HCT116 (cell line): ENCODE measurements around the gene LAMB4. TPM values are rescaled to one million over a fixed set of nuclear protein-coding genes. Genes with fewer than 3 reads are reported as not detected.

Experiments used
- ATAC-seq: fragments of 200-7000 bp; cut with Tn5 transposase; 2 replicates; pipeline ENCODE4 v1.9.1; 2020; ENCODE audit warnings: mild to moderate bottlenecking, moderate library complexity
- BruUV-seq: library from RNA; stranded (reverse); fragments of 400-500 nt; replicated peaks from 2 replicates; lab custom pipeline; 2021; lab: Mats Ljungman, UMichigan
- CTCF ChIA-PET: fragments of 300-600 bp; sonication (Branson Sonifier 250); formaldehyde crosslinking; loops from one replicate; lab custom pipeline; 2021; ENCODE audit warnings: antibody characterized with exemption; lab: Charles Lee
- POLR2A ChIA-PET: fragments of 300-600, 350-600 bp; sonication (Branson Sonifier 250); formaldehyde crosslinking; loops from one replicate; lab custom pipeline; 2021; ENCODE audit warnings: antibody characterized with exemption; lab: Charles Lee
- RAD21 ChIA-PET, 2 experiments: fragments of 300-600 bp; sonication (Branson Sonifier 250); formaldehyde crosslinking; loops; one replicate each; lab custom pipeline; 2023; ENCODE audit warnings: low total read pairs in 2 of 2; ENCODE audit not compliant: uncharacterized antibody in 2 of 2, unreplicated experiment in 2 of 2, low non-redundant PET in 1 of 2; lab: Charles Lee
- DNase-seq: peaks from one replicate; pipeline ENCODE4 v3.0.0-alpha.2; 2010; ENCODE audit warnings: low read depth, low spot score
- H2AFZ ChIP-seq: fragments of 200-600 bp; shearing (Covaris generic), sonication (generic); 2 replicates; pipeline ENCODE4 v1.6.1; 2017; ENCODE audit warnings: low read depth, mixed run types, mixed read lengths, antibody characterized with exemption, low read length; ENCODE audit not compliant: poor library complexity, severe bottlenecking
- H3K27ac ChIP-seq: 2 replicates; pipeline ENCODE4 v1.5.1; 2012; ENCODE audit warnings: low read depth, low read length
- H3K27me3 ChIP-seq: fragments of 200-600 bp; sonication (generic); 2 replicates; pipeline ENCODE4 v1.6.1; 2016; ENCODE audit warnings: mixed run types, low read length, mixed read lengths; ENCODE audit not compliant: insufficient read depth
- H3K36me3 ChIP-seq, 2 experiments: fragments of 200-500 bp in 1 of 2; fragments of 200-600 bp in 1 of 2; sonication (Bioruptor generic) in 1 of 2; sonication (generic) in 1 of 2; 2 replicates each; pipeline versions ENCODE4 v1.5.1 to v1.6.1; 2014 to 2016; ENCODE audit warnings: low read length in 2 of 2, inconsistent platforms in 1 of 2, mixed read lengths in 1 of 2, mixed run types in 1 of 2; ENCODE audit not compliant: insufficient read depth in 2 of 2, control insufficient read depth in 1 of 2
- H3K4me1 ChIP-seq, 2 experiments: fragments of 200-600 bp in 1 of 2; sonication (generic) in 1 of 2; 2 replicates each; pipeline versions ENCODE4 v1.5.1 to v1.6.1; 2012 to 2017; ENCODE audit warnings: low read length in 2 of 2, inconsistent platforms in 1 of 2, mild to moderate bottlenecking in 1 of 2, mixed read lengths in 1 of 2, mixed run types in 1 of 2, moderate library complexity in 1 of 2; ENCODE audit not compliant: insufficient read depth in 2 of 2, control insufficient read depth in 1 of 2
- H3K4me2 ChIP-seq: fragments of 200-600 bp; sonication (generic); 2 replicates; pipeline ENCODE4 v1.6.1; 2017; ENCODE audit warnings: mixed run types, low read length, mixed read lengths
- H3K4me3 ChIP-seq, 2 experiments: fragments of 200-600 bp in 1 of 2; sonication (generic) in 1 of 2; replicated peaks in 1 of 2; 2 replicates each; pipeline ENCODE4 v1.5.1; 2011 to 2016; ENCODE audit warnings: low read length in 2 of 2, control low read depth in 1 of 2, low read depth in 1 of 2, mild to moderate bottlenecking in 1 of 2, mixed read lengths in 1 of 2, mixed run types in 1 of 2
- H3K79me2 ChIP-seq: fragments of 200-600 bp; sonication (generic); 2 replicates; pipeline ENCODE4 v1.6.1; 2017; ENCODE audit warnings: mild to moderate bottlenecking, mixed run types, low read length, moderate library complexity, mixed read lengths; ENCODE audit not compliant: insufficient read depth
- H3K9ac ChIP-seq: fragments of 200-600 bp; sonication (generic); 2 replicates; pipeline ENCODE4 v1.6.1; 2016; ENCODE audit warnings: low read length, mixed read lengths
- H3K9me2 ChIP-seq: fragments of 200-600 bp; sonication (generic), shearing (Covaris generic); 2 replicates; pipeline ENCODE4 v1.6.1; 2017; ENCODE audit warnings: mixed run types, mild to moderate bottlenecking, moderate library complexity; ENCODE audit not compliant: insufficient read depth
- H3K9me3 ChIP-seq, 2 experiments: fragments of 200-500 bp in 1 of 2; fragments of 200-600 bp in 1 of 2; sonication (Bioruptor generic) in 1 of 2; sonication (generic) in 1 of 2; 2 replicates each; pipeline ENCODE4 v1.6.1; 2014 to 2017; ENCODE audit warnings: low read length in 2 of 2, mixed read lengths in 2 of 2, inconsistent platforms in 1 of 2, low read depth in 1 of 2, mild to moderate bottlenecking in 1 of 2, mixed run types in 1 of 2, moderate library complexity in 1 of 2; ENCODE audit not compliant: control insufficient read depth in 1 of 2, insufficient read depth in 1 of 2
- H4K20me1 ChIP-seq: fragments of 200-600 bp; sonication (generic), shearing (Covaris generic); 2 replicates; pipeline ENCODE4 v1.6.1; 2017; ENCODE audit warnings: mixed run types, mild to moderate bottlenecking, moderate library complexity; ENCODE audit not compliant: insufficient read depth
- CBX3 ChIP-seq: IDR thresholded peaks from 2 replicates; pipeline ENCODE4 v1.6.1; 2012; ENCODE audit warnings: low read depth
- EZH2phosphoT487 ChIP-seq: fragments of 200-600 bp; IDR thresholded peaks from 2 replicates; pipeline ENCODE4 v1.6.1; 2018; ENCODE audit warnings: antibody characterized with exemption, borderline replicate concordance
- SIN3A ChIP-seq: IDR thresholded peaks from 2 replicates; pipeline ENCODE4 v1.6.1; 2012; ENCODE audit warnings: low read depth
- YY1 ChIP-seq: IDR thresholded peaks from 2 replicates; pipeline ENCODE4 v1.6.1; 2011; ENCODE audit warnings: low read length, low read depth, moderate library complexity, mild to moderate bottlenecking; ENCODE audit not compliant: insufficient replicate concordance; ENCODE audit errors: extremely low read depth
- ZFX ChIP-seq: fragments of 450-650 bp; IDR thresholded peaks from 2 replicates; pipeline ENCODE4 v1.6.1; 2017
- ZNF274 ChIP-seq: fragments of 200-500 bp; sonication (Bioruptor generic); IDR thresholded peaks from 2 replicates; pipeline ENCODE4 v1.6.1; 2014; ENCODE audit warnings: mild to moderate bottlenecking, low read depth, low read length, inconsistent platforms
- intact Hi-C: fragments of 100-400 bp; cut with micrococcal nuclease; formaldehyde crosslinking; loops from 2 replicates; pipeline ENCODE4 v1.10.0; 2022
- total RNA-seq: library from RNA; stranded (reverse); gene quantifications from one replicate; pipeline ENCODE4 v1.2.1, GENCODE V29; 2021; ENCODE audit not compliant: unreplicated experiment
- TF ChIP-seq, protein P1 (sequence below): IDR thresholded peaks from 2 replicates; pipeline ENCODE4 v1.6.1; 2012
- TF ChIP-seq, protein P2 (sequence below): IDR thresholded peaks from 2 replicates; pipeline ENCODE4 v1.6.1; 2011; ENCODE audit warnings: mild to moderate bottlenecking, low read length, moderate library complexity; ENCODE audit not compliant: insufficient replicate concordance; ENCODE audit errors: extremely low read depth

The LAMB4 gene
- total RNA-seq, 1 experiment from 2014 or later: not detected

DNA sequence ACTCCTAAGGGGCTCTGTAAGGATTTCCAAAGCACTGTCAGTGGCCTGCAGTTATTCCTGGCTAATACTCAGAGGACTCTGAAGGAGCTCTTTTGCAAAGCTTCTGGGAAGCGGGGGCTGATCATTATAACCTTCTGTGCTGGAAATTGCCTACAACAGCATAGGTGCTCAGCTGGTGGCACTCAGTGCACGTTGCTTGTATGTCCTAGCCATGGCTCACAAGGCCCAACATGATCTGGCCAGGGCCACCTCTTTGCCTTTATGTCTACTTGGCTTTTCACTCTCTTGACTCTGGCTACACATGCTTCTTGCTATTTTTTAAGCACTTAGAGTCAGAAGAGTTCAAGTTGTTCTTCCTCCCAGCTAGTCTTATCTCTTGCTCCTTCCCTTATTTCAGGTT is 17.5 kb downstream of the LAMB4 start:
- no peaks in the 10 kb centered on the region for H3K79me2 ChIP-seq
- H2AFZ ChIP-seq: no peak overlapping the region
- RAD21 ChIA-PET: no interaction called here
- H3K27me3 ChIP-seq: no peaks in the 10 kb centered on the region
- CTCF ChIA-PET: no interaction called here
- no peak overlapping the region for H3K4me2 ChIP-seq
- ATAC-seq (no peak), DNase-seq (no peak)
- no peak overlapping the region for H3K9ac ChIP-seq
- no TSS peak for BruUV-seq
- TF ChIP-seq SIN3A: no peak
- TF ChIP-seq ZFX: no peak
- no peak for TF ChIP-seq YY1
- TF ChIP-seq, protein P1, sequence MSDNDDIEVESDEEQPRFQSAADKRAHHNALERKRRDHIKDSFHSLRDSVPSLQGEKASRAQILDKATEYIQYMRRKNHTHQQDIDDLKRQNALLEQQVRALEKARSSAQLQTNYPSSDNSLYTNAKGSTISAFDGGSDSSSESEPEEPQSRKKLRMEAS: no peak
- TF ChIP-seq CBX3: no peak
- no peak for TF ChIP-seq EZH2phosphoT487
- no peak for TF ChIP-seq ZNF274
- TF ChIP-seq, protein P2, sequence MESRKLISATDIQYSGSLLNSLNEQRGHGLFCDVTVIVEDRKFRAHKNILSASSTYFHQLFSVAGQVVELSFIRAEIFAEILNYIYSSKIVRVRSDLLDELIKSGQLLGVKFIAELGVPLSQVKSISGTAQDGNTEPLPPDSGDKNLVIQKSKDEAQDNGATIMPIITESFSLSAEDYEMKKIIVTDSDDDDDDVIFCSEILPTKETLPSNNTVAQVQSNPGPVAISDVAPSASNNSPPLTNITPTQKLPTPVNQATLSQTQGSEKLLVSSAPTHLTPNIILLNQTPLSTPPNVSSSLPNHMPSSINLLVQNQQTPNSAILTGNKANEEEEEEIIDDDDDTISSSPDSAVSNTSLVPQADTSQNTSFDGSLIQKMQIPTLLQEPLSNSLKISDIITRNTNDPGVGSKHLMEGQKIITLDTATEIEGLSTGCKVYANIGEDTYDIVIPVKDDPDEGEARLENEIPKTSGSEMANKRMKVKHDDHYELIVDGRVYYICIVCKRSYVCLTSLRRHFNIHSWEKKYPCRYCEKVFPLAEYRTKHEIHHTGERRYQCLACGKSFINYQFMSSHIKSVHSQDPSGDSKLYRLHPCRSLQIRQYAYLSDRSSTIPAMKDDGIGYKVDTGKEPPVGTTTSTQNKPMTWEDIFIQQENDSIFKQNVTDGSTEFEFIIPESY: no peak
- intact Hi-C loops: no loop called here
- H4K20me1 ChIP-seq: no peaks in the 10 kb centered on the region
- POLR2A ChIA-PET: no interaction called here
- no peaks in the 10 kb centered on the region for H3K4me1 ChIP-seq
- no peaks in the 10 kb centered on the region for H3K9me2 ChIP-seq
- no peak overlapping the region for H3K4me3 ChIP-seq
- no peaks in the 10 kb centered on the region for H3K36me3 ChIP-seq
- no peaks in the 10 kb centered on the region for H3K9me3 ChIP-seq
- no peak overlapping the region for H3K27ac ChIP-seq
